OCI-M1 (cell line): Measurements from ENCODE around the gene AGGF1.
A peak's percentile ranks its signal among the peaks of the same experiment; 100 is the strongest.
"Not testable (repeated sequence)": the region's sequence is repeated elsewhere in the genome, so short reads cannot be mapped to it uniquely, and the experiment has no call there.

Experiments used
- DNase-seq: peaks from one replicate; lab custom pipeline; 2025; lab: John Stamatoyannopoulos, UW

The AGGF1 gene

GRCh38 chr5:77022511-77023417, 7.4 kb upstream of the AGGF1 start:
- no peak for DNase-seq

GRCh38 chr5:77024490-77024889, 5.7 kb upstream of the AGGF1 start:
- DNase-seq, result peak; percentile 23

- DNase-seq, result no peak
Observed at GRCh38 chr5:77028631-77029375, 1.4 kb upstream of the AGGF1 start.

- peak; percentile 26 for DNase-seq
Observed at GRCh38 chr5:77029376-77029885, 773 bp upstream of the AGGF1 start.

- no peak for DNase-seq
Observed at GRCh38 chr5:77031891-77032290, 1.7 kb downstream of the AGGF1 start.

GRCh38 chr5:77032635-77033034, 2.4 kb downstream of the AGGF1 start:
- DNase-seq, result no peak

GRCh38 chr5:77033338-77033737, 3.1 kb downstream of the AGGF1 start:
- DNase-seq, result no peak

- DNase-seq, result no peak
Observed at GRCh38 chr5:77035950-77036349, 5.7 kb downstream of the AGGF1 start.

- no peak for DNase-seq
Observed at GRCh38 chr5:77046416-77047073, 16.3 kb downstream of the AGGF1 start.

- DNase-seq, result no peak
Observed at GRCh38 chr5:77064040-77064439, 33.8 kb downstream of the AGGF1 start.

- peak; percentile 7 for DNase-seq
Observed at GRCh38 chr5:77065256-77065655, 35.1 kb downstream of the AGGF1 start.

GRCh38 chr5:77066184-77066583, 36.0 kb downstream of the AGGF1 start:
- no peak for DNase-seq

- DNase-seq, result no peak
Observed at GRCh38 chr5:77066823-77067442, 36.7 kb downstream of the AGGF1 start.

- DNase-seq, result peak; percentile 29
Observed at GRCh38 chr5:77073667-77074066, 43.5 kb downstream of the AGGF1 start.

- DNase-seq, result no peak
Observed at GRCh38 chr5:77074745-77075144, 44.5 kb downstream of the AGGF1 start.

- peak; percentile 51 for DNase-seq
Observed at GRCh38 chr5:77076961-77077828, 47.0 kb downstream of the AGGF1 start.

GRCh38 chr5:77077829-77078176, 47.6 kb downstream of the AGGF1 start:
- DNase-seq, result no peak

GRCh38 chr5:77080479-77080878, 50.3 kb downstream of the AGGF1 start:
- not testable (repeated sequence) for DNase-seq

GRCh38 chr5:77080905-77081304, 50.7 kb downstream of the AGGF1 start:
- DNase-seq, result no peak

GRCh38 chr5:77082280-77082679, 52.1 kb downstream of the AGGF1 start:
- DNase-seq, result no peak

GRCh38 chr5:77083088-77083487, 52.9 kb downstream of the AGGF1 start:
- DNase-seq, result no peak
